GM18861 (cell line): ENCODE measurements around the gene PEX26.
"Not testable (repeated sequence)": the region's sequence is repeated elsewhere in the genome, so short reads cannot be mapped to it uniquely, and the experiment has no call there.

Source experiments
- ATAC-seq: cut with Tn5 transposase; IDR thresholded peaks from one replicate; pipeline ENCODE4 v1.9.1; 2021; ENCODE audit not compliant: unreplicated experiment

The PEX26 gene

DNA sequence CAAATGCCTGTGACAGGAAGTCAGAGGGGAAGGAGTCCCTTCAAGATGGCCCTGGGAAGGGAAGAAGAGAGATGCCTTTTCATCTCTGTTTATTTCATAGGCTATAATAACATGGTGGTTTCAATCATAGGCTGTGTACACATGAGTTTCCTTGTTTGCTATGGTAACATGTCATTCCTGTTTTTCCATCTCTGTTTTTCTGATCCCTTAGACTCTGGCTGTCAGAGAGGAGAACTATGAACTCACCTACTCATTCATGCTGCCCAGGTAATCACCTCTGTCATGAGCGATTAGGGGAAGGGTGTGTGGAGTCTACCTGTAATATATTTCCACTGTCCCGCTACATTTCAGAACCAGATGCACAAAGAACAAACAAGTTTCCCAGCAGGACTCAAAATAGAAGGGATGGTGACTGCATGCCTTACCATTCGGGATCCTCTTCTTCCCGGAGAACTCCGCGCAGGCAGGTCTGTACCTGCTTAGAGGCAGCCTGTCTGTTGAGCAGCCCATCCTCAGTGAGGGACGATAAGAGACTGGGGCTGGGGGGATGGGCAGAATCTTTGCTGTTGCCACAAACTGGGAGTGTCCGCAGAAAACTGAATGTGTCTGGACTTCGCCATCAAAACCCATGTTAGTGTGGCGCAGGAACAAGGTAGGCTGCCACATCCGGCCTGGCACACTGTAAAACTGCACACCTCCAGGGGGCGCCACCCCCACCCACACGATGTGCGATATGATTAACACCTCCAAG, 7.1 kb upstream of the PEX26 start:
- ATAC-seq, result no peak

DNA sequence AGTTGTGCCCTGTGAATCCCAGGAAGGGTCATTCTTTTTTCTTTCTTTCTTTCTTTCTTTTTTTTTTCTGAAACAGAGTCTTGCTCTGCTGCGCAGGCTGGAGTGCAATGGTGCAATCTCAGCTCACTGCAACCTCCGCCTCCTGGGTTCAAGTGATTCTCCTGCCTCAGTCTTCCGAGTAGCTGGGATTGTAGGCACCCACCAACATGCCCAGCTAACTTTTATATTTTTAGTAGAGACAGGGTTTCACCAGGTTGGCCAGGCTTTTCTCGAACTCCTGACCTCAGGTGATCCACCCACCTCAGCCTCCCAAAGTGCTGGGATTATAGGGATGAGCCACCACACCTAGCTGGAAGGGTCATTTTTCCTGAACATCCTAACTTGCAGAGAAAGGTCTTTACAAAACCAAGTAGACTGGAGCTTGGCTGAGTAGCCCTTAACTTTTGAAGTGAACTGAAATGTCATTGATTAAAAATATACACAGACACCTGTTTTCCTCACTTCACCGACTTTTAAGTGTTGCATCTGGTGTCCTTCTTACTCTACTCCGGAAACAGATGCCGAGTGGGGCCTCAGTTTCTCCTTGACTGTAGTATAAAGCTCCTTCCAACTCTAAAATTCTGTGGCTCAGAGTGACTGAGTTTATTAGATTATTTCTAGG, 6.4 kb upstream of the PEX26 start:
- not testable (repeated sequence) for ATAC-seq

DNA sequence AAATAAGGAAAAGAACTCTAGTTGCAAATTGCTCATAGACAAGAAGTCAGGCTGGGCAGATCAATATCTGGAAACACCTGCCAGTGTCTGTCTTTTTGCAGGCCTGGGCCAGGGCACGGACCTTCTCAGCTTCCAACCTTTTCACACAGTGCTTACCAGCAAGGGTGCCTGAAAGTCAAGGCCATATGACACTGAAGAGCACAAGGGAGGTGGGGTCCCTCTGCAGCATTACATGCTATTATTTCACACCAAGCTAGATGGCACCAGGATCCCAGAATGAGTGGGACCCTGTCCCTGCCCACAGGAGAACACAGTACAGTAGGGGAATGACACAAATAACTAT, 5.9 kb upstream of the PEX26 start:
- no peak for ATAC-seq

DNA sequence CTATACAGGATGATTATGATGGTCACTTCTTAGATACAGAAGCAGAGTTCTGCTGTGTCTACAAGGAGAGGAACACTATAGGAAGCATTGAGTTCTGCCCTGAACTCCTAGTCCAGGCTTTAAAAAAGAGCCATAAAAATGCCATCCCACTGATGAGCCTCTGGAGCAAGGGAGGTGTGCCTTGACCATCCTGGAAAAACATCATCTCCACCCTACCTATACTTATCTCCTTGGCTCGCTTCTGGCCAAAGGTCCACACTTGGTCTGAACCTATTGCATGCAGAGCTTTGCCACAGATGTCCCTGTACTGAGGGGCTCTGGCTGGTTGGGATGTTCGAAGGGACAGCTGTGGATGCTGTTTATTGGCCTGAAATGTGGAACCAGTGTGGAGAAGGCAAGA, 4.3 kb upstream of the PEX26 start:
- ATAC-seq, result no peak

- ATAC-seq, result not testable (repeated sequence)
These were observed 3.9 kb upstream of the PEX26 start for GRCh38 chr22:18073927-18074326.

- ATAC-seq, result no peak
These were observed 2.6 kb upstream of the PEX26 start for GRCh38 chr22:18075101-18075719.

GRCh38 chr22:18075720-18076497, 1.9 kb upstream of the PEX26 start:
- no peak for ATAC-seq

- ATAC-seq, result peak; percentile 3
These were observed 627 bp upstream of the PEX26 start for GRCh38 chr22:18077087-18077638.

DNA sequence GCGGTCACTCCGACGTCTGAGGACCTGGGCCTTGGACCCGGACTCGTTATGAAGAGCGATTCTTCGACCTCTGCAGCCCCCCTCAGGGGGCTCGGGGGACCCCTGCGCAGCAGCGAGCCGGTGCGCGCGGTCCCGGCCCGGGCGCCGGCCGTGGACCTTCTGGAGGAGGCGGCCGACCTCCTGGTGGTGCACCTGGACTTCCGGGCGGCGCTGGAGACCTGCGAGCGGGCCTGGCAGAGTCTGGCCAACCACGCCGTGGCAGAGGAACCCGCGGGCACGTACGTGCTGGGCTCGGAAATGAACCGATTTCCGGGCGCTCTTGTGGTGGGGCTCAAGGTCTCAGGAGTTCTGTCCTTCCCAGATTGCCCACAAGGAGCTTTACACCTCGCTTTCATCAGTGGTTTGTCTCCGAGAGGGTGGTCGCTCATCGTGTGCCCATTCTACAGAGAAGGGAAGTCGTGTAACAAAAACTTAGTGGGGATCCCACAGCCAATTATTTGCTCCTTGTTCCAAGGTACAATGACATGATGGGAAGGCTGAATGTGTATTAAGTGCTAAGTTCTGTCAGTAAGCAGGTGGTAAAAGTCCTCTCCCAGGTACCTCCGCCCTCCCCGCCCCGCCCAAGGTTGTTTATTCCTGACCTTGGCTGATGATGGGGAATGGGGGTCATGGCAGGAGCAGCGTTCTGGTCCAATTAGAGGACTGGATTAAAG, 695 bp downstream of the PEX26 start:
- ATAC-seq, result peak; percentile 19

DNA sequence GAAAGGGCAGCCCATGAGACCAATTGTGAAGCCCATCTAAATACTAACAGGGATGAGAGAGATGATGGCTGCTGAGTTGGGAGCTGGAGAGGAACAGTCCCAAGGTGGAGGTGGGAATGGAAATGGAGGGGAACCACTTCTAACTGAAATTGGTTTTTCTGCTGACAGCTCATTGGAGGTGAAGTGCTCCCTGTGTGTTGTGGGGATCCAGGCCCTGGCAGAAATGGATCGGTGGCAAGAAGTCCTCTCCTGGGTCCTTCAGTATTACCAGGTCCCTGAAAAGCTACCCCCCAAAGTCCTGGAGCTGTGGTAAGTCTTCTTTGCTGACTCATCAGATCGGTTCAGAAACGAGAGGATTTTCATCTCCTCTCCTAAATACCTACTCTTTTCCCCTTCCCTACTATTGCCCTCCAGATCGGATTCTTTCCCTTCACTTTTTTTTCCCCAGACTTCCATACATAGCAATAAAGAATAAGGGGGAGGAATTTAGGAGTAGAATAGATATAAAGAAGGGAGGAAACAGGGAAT, 2.0 kb downstream of the PEX26 start:
- no peak for ATAC-seq

GRCh38 chr22:18081416-18081815, 3.6 kb downstream of the PEX26 start:
- ATAC-seq, result no peak

DNA sequence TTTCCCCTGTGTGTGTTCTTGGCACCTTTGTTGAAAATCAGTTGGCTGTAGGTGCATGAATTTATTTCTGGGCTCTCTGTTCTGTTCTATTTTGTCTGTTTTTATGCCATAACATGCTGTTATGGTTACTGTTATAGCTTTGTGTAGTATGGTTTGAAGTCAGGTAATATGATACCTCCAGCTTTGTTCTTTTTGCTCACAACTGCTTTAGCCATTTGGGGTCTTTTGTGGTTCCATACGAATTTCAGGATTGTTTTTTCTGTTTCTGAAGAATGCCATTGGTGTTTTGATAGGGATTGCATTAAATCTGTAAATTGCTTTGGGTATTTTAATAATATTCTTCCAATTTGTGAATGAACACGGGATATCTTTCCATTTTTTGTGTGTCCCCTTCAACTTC, 4.7 kb downstream of the PEX26 start:
- ATAC-seq, result no peak

GRCh38 chr22:18083406-18083805, 5.6 kb downstream of the PEX26 start:
- no peak for ATAC-seq

DNA sequence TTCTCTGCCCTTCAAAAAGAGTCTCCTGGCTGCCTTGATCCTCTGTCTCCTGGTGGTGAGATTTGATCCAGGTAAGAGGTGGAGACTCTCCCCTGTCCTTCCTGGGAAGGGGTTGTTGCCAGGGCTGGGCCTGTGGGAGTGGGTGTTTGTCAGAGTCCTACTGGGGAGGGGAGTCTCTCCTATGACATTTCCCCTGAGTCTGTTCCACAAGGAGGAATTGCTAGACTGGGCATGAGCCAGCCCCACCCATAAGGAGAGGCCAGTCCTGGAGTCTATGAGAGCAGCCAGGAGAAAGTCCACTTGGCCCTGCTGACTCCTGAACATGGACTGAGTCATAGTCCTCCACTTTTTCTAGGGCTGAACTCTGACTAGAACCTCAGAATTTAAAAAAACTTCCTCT, 7.4 kb downstream of the PEX26 start:
- ATAC-seq, result no peak

DNA sequence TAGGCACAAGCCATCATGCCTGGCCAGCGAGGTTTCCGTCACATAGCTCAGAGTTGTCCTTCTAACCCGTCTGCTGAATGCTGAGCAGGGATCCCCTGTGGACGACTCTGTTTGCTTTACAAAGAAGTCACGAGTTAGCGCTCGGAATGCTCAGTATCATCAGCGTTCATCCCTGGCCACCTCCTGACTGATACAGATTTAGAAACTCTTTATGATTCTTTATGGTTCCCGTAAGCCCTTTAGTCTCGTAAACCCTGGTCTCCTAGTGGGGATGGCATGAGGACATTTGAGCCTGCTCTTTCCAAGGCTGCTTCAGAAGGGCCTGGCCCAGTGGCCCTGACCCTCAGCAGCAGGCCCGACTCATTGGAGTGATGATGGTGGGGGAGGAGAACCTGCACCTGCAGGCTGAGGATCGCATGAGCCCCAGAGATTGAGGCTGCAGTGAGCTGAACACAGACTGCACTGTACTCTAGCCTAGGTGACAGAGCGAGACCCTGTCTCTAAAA, 9.6 kb downstream of the PEX26 start:
- ATAC-seq, result no peak

- ATAC-seq, result no peak
These were observed 11.2 kb downstream of the PEX26 start for GRCh38 chr22:18088825-18089568.

DNA sequence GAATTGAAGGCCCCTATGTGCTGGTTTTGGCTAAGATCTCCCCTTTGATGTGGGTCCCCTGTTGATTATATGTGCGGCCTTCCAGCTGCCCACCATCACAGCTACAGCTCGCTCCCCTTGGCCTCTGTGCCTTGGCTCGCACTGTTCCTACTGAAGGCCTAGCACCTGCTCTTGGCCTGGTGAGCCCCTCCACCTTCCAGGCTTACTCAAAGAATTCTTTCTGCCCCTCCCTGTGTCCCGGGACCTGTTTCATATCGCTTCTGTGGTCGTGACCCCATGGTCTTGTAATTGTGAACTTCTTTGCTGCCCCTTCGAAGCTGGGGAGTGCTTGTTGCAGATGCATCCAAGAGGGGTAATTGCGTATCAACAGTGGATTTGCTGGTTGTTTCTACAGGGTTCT, 12.5 kb downstream of the PEX26 start:
- ATAC-seq, result no peak

- no peak for ATAC-seq
These were observed 13.7 kb downstream of the PEX26 start for GRCh38 chr22:18091478-18091877.

GRCh38 chr22:18091916-18092526, 14.2 kb downstream of the PEX26 start:
- ATAC-seq, result no peak
